ENCODE data around the gene KLHL8.

The KLHL8 gene

DNA sequence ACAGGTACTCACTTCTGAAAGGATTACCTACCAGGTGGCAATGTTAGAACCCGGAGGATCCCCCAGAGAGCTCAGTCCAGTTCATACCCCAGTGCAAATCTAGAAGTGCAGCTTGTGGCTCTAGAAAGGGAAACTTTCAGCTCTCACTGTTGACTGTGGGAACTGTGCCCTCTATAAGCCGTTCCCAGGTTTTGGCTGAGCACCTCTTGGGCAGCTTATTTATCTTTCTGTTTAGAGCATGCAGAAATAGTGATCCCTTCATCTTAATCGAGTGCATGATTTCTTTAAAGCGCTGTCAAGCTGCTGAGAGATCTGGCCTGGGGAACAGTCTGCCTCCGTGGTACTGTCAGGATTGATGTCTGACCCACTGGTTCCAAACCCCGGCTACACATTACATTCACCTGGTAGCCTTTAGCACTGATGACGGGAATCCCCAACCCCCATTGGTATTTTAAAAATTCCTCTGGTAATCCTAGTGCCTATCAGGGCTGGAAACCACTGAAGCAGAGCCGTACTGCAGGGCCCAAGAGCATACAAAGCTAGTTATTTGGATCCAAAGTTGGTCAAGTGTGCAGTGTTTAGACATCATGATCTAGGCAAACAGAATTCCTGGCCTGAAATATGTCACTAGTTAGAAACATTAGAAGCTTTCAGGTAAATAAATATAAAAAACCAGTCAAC lies 103.2 kb downstream of the KLHL8 start:
- H3K4me3 Mint-ChIP-seq = no peak overlapping the region
- peaks cover 14 to 24% of the 10 kb centered on the region in 2 donors for H3K4me1 Mint-ChIP-seq
- DNase-seq (no peak), ATAC-seq (replicated peaks) (no peak)
- no peak overlapping the region for H3K27ac Mint-ChIP-seq
- no peaks in the 10 kb centered on the region for H3K9me3 Mint-ChIP-seq
- no peaks in the 10 kb centered on the region for H3K27me3 Mint-ChIP-seq
- H3K36me3 Mint-ChIP-seq = peaks cover 30 to 41% of the 10 kb centered on the region in 2 donors

DNA sequence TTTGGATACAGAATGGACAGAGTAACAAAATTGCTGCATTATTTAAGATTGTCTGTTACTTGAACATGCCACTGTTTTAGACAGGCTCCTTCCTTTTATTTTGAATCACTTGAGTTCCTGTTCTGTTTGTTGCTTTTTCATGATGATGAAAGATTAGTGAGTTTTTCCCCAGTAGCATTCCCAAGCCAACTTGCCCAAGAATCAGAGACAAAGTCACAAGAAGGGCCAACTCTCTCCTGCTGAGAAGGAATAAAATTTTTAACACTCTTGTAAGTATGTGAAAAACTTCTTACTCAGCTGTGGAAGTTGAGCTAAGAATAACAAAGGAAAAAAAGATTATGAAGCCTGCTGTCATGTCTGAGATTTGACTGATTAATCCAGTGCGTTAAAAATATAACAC lies 104.2 kb downstream of the KLHL8 start:
- DNase-seq (no peak), ATAC-seq (replicated peaks) (no peak)
- H3K36me3 Mint-ChIP-seq = peaks cover 31 to 38% of the 10 kb centered on the region in 2 donors
- peaks cover 12 to 18% of the 10 kb centered on the region in 2 donors for H3K4me1 Mint-ChIP-seq
- H3K4me3 Mint-ChIP-seq = no peak overlapping the region
- no peak overlapping the region for H3K27ac Mint-ChIP-seq
- no peaks in the 10 kb centered on the region for H3K9me3 Mint-ChIP-seq
- H3K27me3 Mint-ChIP-seq = no peaks in the 10 kb centered on the region

DNA sequence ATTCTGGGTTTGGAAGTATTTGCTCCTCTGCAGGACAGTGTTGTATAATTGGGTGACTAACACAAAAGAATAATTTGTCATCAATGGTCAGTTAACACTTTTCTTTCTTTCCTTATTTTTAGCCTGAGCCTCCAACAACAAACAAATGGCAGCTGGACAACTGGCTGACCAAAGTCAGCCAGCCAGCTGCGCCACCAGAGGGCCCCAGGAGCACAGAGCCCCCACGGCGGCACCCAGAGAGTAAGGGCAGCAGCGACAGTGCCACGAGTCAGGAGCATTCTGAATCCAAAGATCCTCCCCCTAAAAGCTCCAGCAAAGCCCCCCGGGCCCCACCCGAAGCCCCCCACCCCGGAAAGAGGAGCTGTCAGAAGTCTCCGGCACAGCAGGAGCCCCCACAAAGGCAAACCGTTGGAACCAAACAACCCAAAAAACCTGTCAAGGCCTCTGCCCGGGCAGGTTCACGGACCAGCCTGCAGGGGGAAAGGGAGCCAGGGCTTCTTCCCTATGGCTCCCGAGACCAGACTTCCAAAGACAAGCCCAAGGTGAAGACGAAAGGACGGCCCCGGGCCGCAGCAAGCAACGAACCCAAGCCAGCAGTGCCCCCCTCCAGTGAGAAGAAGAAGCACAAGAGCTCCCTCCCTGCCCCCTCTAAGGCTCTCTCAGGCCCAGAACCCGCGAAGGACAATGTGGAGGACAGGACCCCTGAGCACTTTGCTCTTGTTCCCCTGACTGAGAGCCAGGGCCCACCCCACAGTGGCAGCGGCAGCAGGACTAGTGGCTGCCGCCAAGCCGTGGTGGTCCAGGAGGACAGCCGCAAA lies 106.0 kb downstream of the KLHL8 start:
- H3K9me3 Mint-ChIP-seq = no peaks in the 10 kb centered on the region
- H3K4me3 Mint-ChIP-seq = no peak overlapping the region
- no peak overlapping the region for H3K27ac Mint-ChIP-seq
- ATAC-seq (replicated peaks) = no peak
- no peaks in the 10 kb centered on the region for H3K27me3 Mint-ChIP-seq
- peaks cover 1 to 2% of the 10 kb centered on the region in 2 donors for H3K4me1 Mint-ChIP-seq
- DNase-seq = no peak
- H3K36me3 Mint-ChIP-seq = peaks cover 24 to 31% of the 10 kb centered on the region in 2 donors

DNA sequence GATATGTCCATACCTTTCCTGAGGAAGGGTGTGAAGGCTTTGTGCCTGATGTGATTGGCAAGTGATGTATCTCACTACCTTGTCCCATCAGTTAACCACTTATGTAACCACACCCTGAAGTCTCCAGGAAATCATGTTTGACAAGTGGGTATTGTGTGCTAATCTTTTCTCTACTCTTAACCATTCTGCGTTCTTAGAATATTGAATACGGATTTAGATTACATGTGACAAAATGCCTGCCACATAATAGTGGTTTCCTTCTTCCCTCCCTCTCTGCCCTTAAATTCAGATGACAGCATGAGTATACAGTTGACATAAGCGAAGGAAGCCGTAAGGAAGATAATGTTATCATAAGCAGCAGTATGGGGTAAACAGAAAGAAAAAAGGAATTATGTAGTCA lies 108.4 kb downstream of the KLHL8 start:
- Mint-ChIP-seq H3K9me3 (no peaks in the 10 kb centered on the region), H3K4me1 (no peaks in the 10 kb centered on the region), H3K27me3 (no peaks in the 10 kb centered on the region), H3K27ac (no peak overlapping the region), H3K36me3 (peaks cover 22 to 31% of the 10 kb centered on the region in 2 donors), H3K4me3 (no peak overlapping the region)
- ATAC-seq (replicated peaks) = no peak
- DNase-seq = no peak

Measured in stimulated activated naive B cell treated with anti-CD40 and anti-IgM and Interleukin-4, amounts not matched to agents 10 μg/mL and 1 μg/mL and 100 μg/mL, for 72 hours (primary cell).